ENCODE results near the gene DEPDC5.

DNA sequence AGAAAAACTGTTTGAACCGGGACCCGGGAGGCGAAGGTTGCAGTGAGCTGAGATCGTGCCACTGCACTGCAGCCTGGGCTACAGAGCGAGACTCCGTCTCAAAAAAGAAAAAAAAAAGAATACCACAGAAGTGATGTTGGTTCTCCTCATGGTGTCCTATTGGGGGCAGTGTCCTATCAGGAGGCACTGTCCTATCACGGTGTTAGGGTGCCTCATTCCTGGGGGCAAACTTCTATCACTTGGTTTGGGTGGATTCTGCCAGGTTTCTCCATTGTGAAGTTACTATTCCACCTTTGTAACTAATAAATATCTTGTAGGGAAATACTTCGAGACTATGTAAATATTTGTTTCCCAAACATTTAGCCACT is 23.5 kb upstream of the DEPDC5 start:
- TF ChIP-seq YY1 (IDR thresholded peaks at IDR 0.05; ENCODE audit: insufficient read depth, insufficient read length) (no peak), ZNF274 (IDR thresholded peaks at IDR 0.05; ENCODE audit: low read depth, low read length) (no peak), SUZ12 (IDR thresholded peaks at IDR 0.05; ENCODE audit: extremely low read depth, insufficient read depth, insufficient read length) (no peak)

Data from NT2/D1 (cell line).